Tibial nerve (tissue), 4 donors: Measurements from ENCODE around the gene APC2.

Experiments
- EP300 ChIP-seq, 2 donors: sonication (generic); formaldehyde crosslinking; IDR thresholded peaks; one replicate each; pipeline ENCODE4 v1.6.1; 2017; ENCODE audit warnings: antibody characterized with exemption in 2 of 2, mild to moderate bottlenecking in 1 of 2
- POLR2A ChIP-seq, 2 donors: fragments of 450-650 bp; IDR thresholded peaks; one replicate each; pipeline ENCODE4 v1.6.1; 2017; ENCODE audit warnings: antibody characterized with exemption in 2 of 2, mild to moderate bottlenecking in 2 of 2, moderate library complexity in 2 of 2
- TF ChIP-seq, protein P1 (sequence below), 5 experiments: fragments of 200-600 bp in 3 of 5; fragments of 450-650 bp in 2 of 5; sonication (generic) in 3 of 5; IDR thresholded peaks; one replicate each; pipeline ENCODE4 v1.5.1; 2016 to 2019; ENCODE audit warnings: antibody characterized with exemption in 5 of 5, mild to moderate bottlenecking in 3 of 5, moderate library complexity in 2 of 5

DNA sequence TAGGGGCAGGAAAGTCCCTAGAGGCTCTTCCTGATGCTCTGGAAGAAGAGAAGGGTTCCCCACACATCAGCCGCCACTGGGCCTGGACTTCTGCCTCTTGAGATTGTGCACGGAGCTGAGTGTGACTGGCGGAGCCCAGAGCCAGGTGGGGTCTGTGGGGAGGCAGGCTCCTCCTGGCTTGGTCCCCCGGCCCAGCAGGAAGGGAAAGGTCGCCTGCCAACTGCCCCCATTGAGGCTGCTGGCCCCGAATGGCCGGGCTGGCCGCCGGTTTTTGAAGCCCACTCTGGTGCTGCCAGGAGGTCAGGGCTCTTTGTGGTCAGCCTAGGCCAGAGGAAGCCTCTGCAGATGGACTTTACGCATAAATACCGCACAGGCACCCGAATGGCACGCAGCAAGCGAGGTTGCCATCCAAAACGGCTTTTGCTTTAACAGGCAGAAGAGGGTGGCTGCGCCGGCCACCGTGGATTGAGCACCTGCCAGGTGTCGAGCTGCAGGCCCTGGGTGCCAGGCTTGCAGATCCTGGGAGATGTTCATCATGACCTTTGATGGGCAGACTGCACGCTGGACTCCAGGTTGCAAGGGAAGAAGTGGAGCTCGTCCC lies 37.5 kb upstream of the APC2 start:
- TF ChIP-seq, protein P1, sequence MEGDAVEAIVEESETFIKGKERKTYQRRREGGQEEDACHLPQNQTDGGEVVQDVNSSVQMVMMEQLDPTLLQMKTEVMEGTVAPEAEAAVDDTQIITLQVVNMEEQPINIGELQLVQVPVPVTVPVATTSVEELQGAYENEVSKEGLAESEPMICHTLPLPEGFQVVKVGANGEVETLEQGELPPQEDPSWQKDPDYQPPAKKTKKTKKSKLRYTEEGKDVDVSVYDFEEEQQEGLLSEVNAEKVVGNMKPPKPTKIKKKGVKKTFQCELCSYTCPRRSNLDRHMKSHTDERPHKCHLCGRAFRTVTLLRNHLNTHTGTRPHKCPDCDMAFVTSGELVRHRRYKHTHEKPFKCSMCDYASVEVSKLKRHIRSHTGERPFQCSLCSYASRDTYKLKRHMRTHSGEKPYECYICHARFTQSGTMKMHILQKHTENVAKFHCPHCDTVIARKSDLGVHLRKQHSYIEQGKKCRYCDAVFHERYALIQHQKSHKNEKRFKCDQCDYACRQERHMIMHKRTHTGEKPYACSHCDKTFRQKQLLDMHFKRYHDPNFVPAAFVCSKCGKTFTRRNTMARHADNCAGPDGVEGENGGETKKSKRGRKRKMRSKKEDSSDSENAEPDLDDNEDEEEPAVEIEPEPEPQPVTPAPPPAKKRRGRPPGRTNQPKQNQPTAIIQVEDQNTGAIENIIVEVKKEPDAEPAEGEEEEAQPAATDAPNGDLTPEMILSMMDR (IDR thresholded peaks at IDR 0.05) = no peak
- no peak for TF ChIP-seq EP300 (IDR thresholded peaks at IDR 0.05)
- TF ChIP-seq POLR2A (IDR thresholded peaks at IDR 0.05) = no peak
